ENCODE data around the gene DMRTA1. TPM values are rescaled to one million over a fixed set of nuclear protein-coding genes. Genes with fewer than 3 reads are reported as not detected.

The DMRTA1 gene
- total RNA-seq, 6 experiments from 2014 or later: not detected

GRCh38 chr9:22449719-22450118 lies 3.1 kb downstream of the DMRTA1 start:
- Mint-ChIP-seq H3K36me3 (ENCODE audit: low read depth) (no peaks in the 10 kb centered on the region), H3K4me1 (ENCODE audit: low read depth) (peaks cover 5% of the 10 kb centered on the region; the same call in 1 of the 2 replicates), H3K27me3 (ENCODE audit: insufficient read depth) (peaks cover 12% of the 10 kb centered on the region), H3K9me3 (no peaks in the 10 kb centered on the region), H3K4me3 (no peak overlapping the region), H3K27ac (no peak overlapping the region)
- no peak for TF ChIP-seq CTCF (IDR thresholded peaks at IDR 0.05)
- no peak for DNase-seq

GRCh38 chr9:22452415-22453010 lies 5.9 kb downstream of the DMRTA1 start:
- no peak overlapping the region for H3K4me3 Mint-ChIP-seq
- no peaks in the 10 kb centered on the region for H3K4me1 Mint-ChIP-seq (ENCODE audit: low read depth)
- H3K27ac Mint-ChIP-seq: no peak overlapping the region
- peak; percentile 29 for DNase-seq
- TF ChIP-seq CTCF (IDR thresholded peaks at IDR 0.05): peak; percentile 93
- no peaks in the 10 kb centered on the region for H3K9me3 Mint-ChIP-seq
- peaks cover 9% of the 10 kb centered on the region for H3K27me3 Mint-ChIP-seq (ENCODE audit: insufficient read depth)
- H3K36me3 Mint-ChIP-seq (ENCODE audit: low read depth): no peaks in the 10 kb centered on the region

- Mint-ChIP-seq H3K4me1 (ENCODE audit: low read depth) (no peaks in the 10 kb centered on the region), H3K36me3 (ENCODE audit: low read depth) (no peaks in the 10 kb centered on the region), H3K27me3 (ENCODE audit: insufficient read depth) (peaks cover 2% of the 10 kb centered on the region; the same call in 1 of the 2 replicates), H3K9me3 (no peaks in the 10 kb centered on the region), H3K27ac (no peak overlapping the region), H3K4me3 (no peak overlapping the region)
- no peak for DNase-seq
- no peak for TF ChIP-seq CTCF (IDR thresholded peaks at IDR 0.05)
Measured at GRCh38 chr9:22454016-22454415, 7.4 kb downstream of the DMRTA1 start.

GRCh38 chr9:22455181-22455580 lies 8.6 kb downstream of the DMRTA1 start:
- TF ChIP-seq CTCF (IDR thresholded peaks at IDR 0.05): no peak
- no peak for DNase-seq
- no peak overlapping the region for H3K4me3 Mint-ChIP-seq
- H3K27ac Mint-ChIP-seq: no peak overlapping the region
- H3K27me3 Mint-ChIP-seq (ENCODE audit: insufficient read depth): peaks cover 2% of the 10 kb centered on the region; the same call in 1 of the 2 replicates
- H3K9me3 Mint-ChIP-seq: no peaks in the 10 kb centered on the region
- H3K36me3 Mint-ChIP-seq (ENCODE audit: low read depth): no peaks in the 10 kb centered on the region
- H3K4me1 Mint-ChIP-seq (ENCODE audit: low read depth): no peaks in the 10 kb centered on the region

GRCh38 chr9:22457448-22457847 lies 10.8 kb downstream of the DMRTA1 start:
- no peak for DNase-seq
- Mint-ChIP-seq H3K27ac (no peak overlapping the region), H3K9me3 (no peaks in the 10 kb centered on the region), H3K4me3 (no peak overlapping the region), H3K4me1 (ENCODE audit: low read depth) (no peaks in the 10 kb centered on the region), H3K36me3 (ENCODE audit: low read depth) (no peaks in the 10 kb centered on the region), H3K27me3 (ENCODE audit: insufficient read depth) (peaks cover 2% of the 10 kb centered on the region; the same call in 1 of the 2 replicates)
- TF ChIP-seq CTCF (IDR thresholded peaks at IDR 0.05): no peak

Data from HFFc6 (cell line).